ENCODE data around the gene LBHD1. TPM values are rescaled to one million over a fixed set of nuclear protein-coding genes. Genes with fewer than 3 reads are reported as not detected.

The LBHD1 gene
- total and polyA plus RNA-seq, 2 of the 13 experiments (the other 11 are each of a cell fraction or from before 2014, with no cell fraction given) = 3.2 to 3.7 TPM

DNA sequence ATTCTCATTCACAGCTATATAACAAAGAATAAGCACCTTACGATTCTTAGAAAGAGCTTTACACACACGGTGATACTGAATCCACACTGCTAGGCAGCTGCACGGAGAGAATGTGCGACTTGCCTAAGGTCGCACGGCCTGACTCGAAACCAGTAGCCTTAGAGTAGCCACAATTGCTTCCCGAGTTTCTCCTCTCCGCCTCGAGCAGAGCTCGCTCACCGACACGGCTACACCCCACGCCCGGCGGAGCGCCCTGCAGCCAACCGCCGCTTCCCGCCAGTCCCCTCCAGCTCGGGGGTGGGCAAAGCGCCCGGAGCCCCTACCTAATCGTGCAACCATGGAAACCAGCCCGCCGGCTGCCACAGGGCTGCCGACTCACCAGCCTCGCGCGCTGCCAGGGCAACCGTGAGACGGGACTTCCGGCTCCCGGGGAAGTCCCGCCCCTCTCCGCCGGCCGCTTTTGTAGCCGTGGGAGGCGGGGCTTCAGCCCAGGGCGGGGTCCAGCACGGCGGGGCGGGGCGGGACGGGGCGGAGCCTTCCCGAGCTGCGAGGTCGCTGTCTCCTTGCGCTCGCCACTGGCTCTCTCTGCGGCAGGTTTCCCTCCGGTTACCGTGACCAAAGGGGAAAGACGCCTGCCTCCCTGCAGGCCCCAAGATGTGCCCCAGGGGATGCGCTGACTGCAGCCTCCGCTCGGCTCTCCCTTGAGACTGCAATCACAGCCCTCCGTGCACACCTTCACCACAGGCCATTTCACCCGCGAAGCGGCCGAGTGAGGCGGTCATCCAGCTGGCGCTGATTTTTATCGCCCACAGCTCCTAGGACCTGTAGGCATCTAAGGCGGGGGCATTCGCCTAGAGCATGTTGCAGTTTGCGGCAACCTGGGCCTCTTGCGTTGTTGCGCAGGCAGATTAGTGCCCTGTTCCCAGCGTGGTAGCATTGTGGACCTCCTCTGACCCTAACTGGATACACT, 34.1 kb upstream of the LBHD1 start (continued):
- TF ChIP-seq GMEB2 (CRISPR knock-in tag; IDR thresholded peaks at IDR 0.05; ENCODE audit: low read depth) (no peak), ZNF383 (CRISPR knock-in tag; IDR thresholded peaks at IDR 0.05; ENCODE audit: borderline replicate concordance) (no peak), JUN (CRISPR knock-in tag; IDR thresholded peaks at IDR 0.05) (no peak), RXRB (CRISPR knock-in tag; IDR thresholded peaks at IDR 0.05; ENCODE audit: borderline replicate concordance) (no peak), PPARG (CRISPR knock-in tag; conservative IDR thresholded peaks at IDR 0.05) (no peak), ZNF576 (CRISPR knock-in tag; IDR thresholded peaks at IDR 0.05) (no peak), MTF1 (CRISPR knock-in tag; IDR thresholded peaks at IDR 0.05) (no peak), ZNF382 (CRISPR knock-in tag; IDR thresholded peaks at IDR 0.05; ENCODE audit: borderline replicate concordance) (no peak), ETV5 (CRISPR knock-in tag; IDR thresholded peaks at IDR 0.05; ENCODE audit: borderline replicate concordance) (peak; percentile 64; the same call in 1 of the 2 replicates), SRSF1 (optimal IDR thresholded peaks at IDR 0.05; ENCODE audit: low read depth, low read length) (peak; percentile 93), ZNF556 (CRISPR knock-in tag; IDR thresholded peaks at IDR 0.05; ENCODE audit: borderline replicate concordance) (no peak), ZNF841 (CRISPR knock-in tag; IDR thresholded peaks at IDR 0.05; ENCODE audit: borderline replicate concordance) (no peak), ZNF75D (CRISPR knock-in tag; IDR thresholded peaks at IDR 0.05; ENCODE audit: borderline replicate concordance) (no peak), ZNF432 (CRISPR knock-in tag; IDR thresholded peaks at IDR 0.05; ENCODE audit: borderline replicate concordance) (no peak), CHD4 (IDR thresholded peaks at IDR 0.05; ENCODE audit: borderline replicate concordance, low read length) (no peak), ZNF510 (CRISPR knock-in tag; IDR thresholded peaks at IDR 0.05; ENCODE audit: low read depth) (no peak), ZNF335 (CRISPR knock-in tag; IDR thresholded peaks at IDR 0.05) (no peak), ZSCAN22 (CRISPR knock-in tag; IDR thresholded peaks at IDR 0.05) (no peak), THRA (CRISPR knock-in tag; IDR thresholded peaks at IDR 0.05; ENCODE audit: borderline replicate concordance) (no peak), MEIS1 (CRISPR knock-in tag; IDR thresholded peaks at IDR 0.05; ENCODE audit: borderline replicate concordance) (no peak), FLYWCH1 (CRISPR knock-in tag; IDR thresholded peaks at IDR 0.05) (no peak), MXD3 (CRISPR knock-in tag; IDR thresholded peaks at IDR 0.05) (peak; percentile 67; the same call in 1 of the 2 replicates), KDM6A (CRISPR knock-in tag; IDR thresholded peaks at IDR 0.05; ENCODE audit: low read depth) (no peak), SOX6 (IDR thresholded peaks at IDR 0.05) (no peak), SOX6 (CRISPR knock-in tag; IDR thresholded peaks at IDR 0.05) (peak; percentile 39)
- TF ChIP-seq, protein P1, sequence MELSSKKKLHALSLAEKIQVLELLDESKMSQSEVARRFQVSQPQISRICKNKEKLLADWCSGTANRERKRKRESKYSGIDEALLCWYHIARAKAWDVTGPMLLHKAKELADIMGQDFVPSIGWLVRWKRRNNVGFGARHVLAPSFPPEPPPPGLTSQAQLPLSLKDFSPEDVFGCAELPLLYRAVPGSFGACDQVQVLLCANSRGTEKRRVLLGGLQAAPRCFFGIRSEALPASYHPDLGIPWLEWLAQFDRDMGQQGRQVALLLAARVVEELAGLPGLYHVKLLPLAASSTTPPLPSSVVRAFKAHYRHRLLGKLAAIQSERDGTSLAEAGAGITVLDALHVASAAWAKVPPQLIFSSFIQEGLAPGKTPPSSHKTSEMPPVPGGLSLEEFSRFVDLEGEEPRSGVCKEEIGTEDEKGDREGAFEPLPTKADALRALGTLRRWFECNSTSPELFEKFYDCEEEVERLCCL (CRISPR knock-in tag; IDR thresholded peaks at IDR 0.05; ENCODE audit: borderline replicate concordance) = no peak; the same call in 1 of the 2 replicates

All from HepG2 (cell line).